ENCODE data around the gene YTHDF1.

YTHDF1 gene

GRCh38 chr20:63216041-63216848 is at the start of gene YTHDF1:
TSS of gene YTHDF1 (minus strand) at chr20:63216131. CDS start at chr20:63215892, 239 bp downstream.
- in situ Hi-C loops (cut with MboI; ENCODE audit: low sequenced_read_pairs) = no loop called here
- H3K27me3 ChIP-seq (ENCODE audit: low read depth) = peaks cover 9% of the 10 kb centered on the region; the same call in 1 of the 2 replicates
- DNase-seq (ENCODE audit: low spot score in 2 of 2) = peak; percentile 89 to 97
- peaks cover 15% of the 10 kb centered on the region for H3K4me1 ChIP-seq
- no peaks in the 10 kb centered on the region for H3K9me3 ChIP-seq
- H3K36me3 ChIP-seq (replicated peaks) = peaks cover 44% of the 10 kb centered on the region
- H3K4me3 ChIP-seq = peak within 1 kb of the TSS; percentile 66

- Histone ChIP-seq H3K9me3 (no peaks in the 10 kb centered on the region), H3K4me1 (no peaks in the 10 kb centered on the region), H3K27me3 (ENCODE audit: low read depth) (peaks cover 59% of the 10 kb centered on the region), H3K4me3 (no peak overlapping the region), H3K36me3 (replicated peaks) (no peaks in the 10 kb centered on the region)
- DNase-seq (ENCODE audit: low spot score in 2 of 2) = no peak
- in situ Hi-C loops (cut with MboI; ENCODE audit: low sequenced_read_pairs) = no loop called here
Measured at GRCh38 chr20:63264519-63264918, 48.6 kb upstream of the YTHDF1 start.

GRCh38 chr20:63264000-63264399 is 48.1 kb upstream of the YTHDF1 start:
- in situ Hi-C loops (cut with MboI; ENCODE audit: low sequenced_read_pairs) = no loop called here
- H3K4me1 ChIP-seq = no peaks in the 10 kb centered on the region
- no peak overlapping the region for H3K4me3 ChIP-seq

GRCh38 chr20:63262836-63263235 is 46.9 kb upstream of the YTHDF1 start:
- H3K36me3 ChIP-seq (replicated peaks) = no peaks in the 10 kb centered on the region
- H3K27me3 ChIP-seq (ENCODE audit: low read depth) = peaks cover 74% of the 10 kb centered on the region
- no peaks in the 10 kb centered on the region for H3K9me3 ChIP-seq
- DNase-seq (ENCODE audit: low spot score in 2 of 2) = no peak
- no peaks in the 10 kb centered on the region for H3K4me1 ChIP-seq
- in situ Hi-C loops (cut with MboI; ENCODE audit: low sequenced_read_pairs) = no loop called here
- no peak overlapping the region for H3K4me3 ChIP-seq

More at GRCh38 chr20:63264000-63264399, 48.1 kb upstream of the YTHDF1 start:
- no peaks in the 10 kb centered on the region for H3K9me3 ChIP-seq
- H3K27me3 ChIP-seq (ENCODE audit: low read depth) = peaks cover 63% of the 10 kb centered on the region
- no peaks in the 10 kb centered on the region for H3K36me3 ChIP-seq (replicated peaks)
- DNase-seq (ENCODE audit: low spot score in 2 of 2) = no peak

GRCh38 chr20:63261795-63262528 is 46.0 kb upstream of the YTHDF1 start:
- Histone ChIP-seq H3K9me3 (no peaks in the 10 kb centered on the region), H3K4me3 (no peak overlapping the region), H3K27me3 (ENCODE audit: low read depth) (peaks cover 74% of the 10 kb centered on the region), H3K36me3 (replicated peaks) (no peaks in the 10 kb centered on the region), H3K4me1 (no peaks in the 10 kb centered on the region)
- no peak for DNase-seq (ENCODE audit: low spot score in 2 of 2)
- in situ Hi-C loops (cut with MboI; ENCODE audit: low sequenced_read_pairs) = no loop called here

- Histone ChIP-seq H3K27me3 (ENCODE audit: low read depth) (peaks cover 80% of the 10 kb centered on the region), H3K9me3 (no peaks in the 10 kb centered on the region), H3K4me3 (no peak overlapping the region), H3K4me1 (no peaks in the 10 kb centered on the region), H3K36me3 (replicated peaks) (no peaks in the 10 kb centered on the region)
- DNase-seq (ENCODE audit: low spot score in 2 of 2) = no peak
- in situ Hi-C loops (cut with MboI; ENCODE audit: low sequenced_read_pairs) = no loop called here
Measured at GRCh38 chr20:63261060-63261794, 45.3 kb upstream of the YTHDF1 start.

GRCh38 chr20:63260521-63260920 is 44.6 kb upstream of the YTHDF1 start:
- H3K4me1 ChIP-seq = no peaks in the 10 kb centered on the region
- peaks cover 80% of the 10 kb centered on the region for H3K27me3 ChIP-seq (ENCODE audit: low read depth)
- in situ Hi-C loops (cut with MboI; ENCODE audit: low sequenced_read_pairs) = no loop called here
- no peaks in the 10 kb centered on the region for H3K9me3 ChIP-seq
- no peak overlapping the region for H3K4me3 ChIP-seq
- H3K36me3 ChIP-seq (replicated peaks) = no peaks in the 10 kb centered on the region
- DNase-seq (ENCODE audit: low spot score in 2 of 2) = no peak

- H3K36me3 ChIP-seq (replicated peaks) = no peaks in the 10 kb centered on the region
- H3K4me3 ChIP-seq = no peak overlapping the region
- H3K4me1 ChIP-seq = no peaks in the 10 kb centered on the region
- in situ Hi-C loops (cut with MboI; ENCODE audit: low sequenced_read_pairs) = no loop called here
- peaks cover 80% of the 10 kb centered on the region for H3K27me3 ChIP-seq (ENCODE audit: low read depth)
- no peaks in the 10 kb centered on the region for H3K9me3 ChIP-seq
- no peak for DNase-seq (ENCODE audit: low spot score in 2 of 2)
Measured at GRCh38 chr20:63259734-63260460, 44.0 kb upstream of the YTHDF1 start.

GRCh38 chr20:63258781-63259180 is 42.9 kb upstream of the YTHDF1 start:
- H3K9me3 ChIP-seq = no peaks in the 10 kb centered on the region
- no peak for DNase-seq (ENCODE audit: low spot score in 2 of 2)
- peaks cover 79% of the 10 kb centered on the region for H3K27me3 ChIP-seq (ENCODE audit: low read depth)
- H3K4me1 ChIP-seq = no peaks in the 10 kb centered on the region
- H3K4me3 ChIP-seq = no peak overlapping the region
- H3K36me3 ChIP-seq (replicated peaks) = no peaks in the 10 kb centered on the region
- in situ Hi-C loops (cut with MboI; ENCODE audit: low sequenced_read_pairs) = no loop called here

- Histone ChIP-seq H3K4me1 (no peaks in the 10 kb centered on the region), H3K36me3 (replicated peaks) (no peaks in the 10 kb centered on the region), H3K27me3 (ENCODE audit: low read depth) (peaks cover 79% of the 10 kb centered on the region), H3K4me3 (no peak overlapping the region), H3K9me3 (no peaks in the 10 kb centered on the region)
- in situ Hi-C loops (cut with MboI; ENCODE audit: low sequenced_read_pairs) = no loop called here
- DNase-seq (ENCODE audit: low spot score in 2 of 2) = no peak
Measured at GRCh38 chr20:63257629-63258028, 41.7 kb upstream of the YTHDF1 start.

- no peak for DNase-seq (ENCODE audit: low spot score in 2 of 2)
- in situ Hi-C loops (cut with MboI; ENCODE audit: low sequenced_read_pairs) = no loop called here
- Histone ChIP-seq H3K27me3 (ENCODE audit: low read depth) (peaks cover 83% of the 10 kb centered on the region), H3K36me3 (replicated peaks) (no peaks in the 10 kb centered on the region), H3K9me3 (no peaks in the 10 kb centered on the region), H3K4me1 (no peaks in the 10 kb centered on the region), H3K4me3 (no peak overlapping the region)
Measured at GRCh38 chr20:63256954-63257353, 41.0 kb upstream of the YTHDF1 start.

GRCh38 chr20:63255931-63256704 is 40.2 kb upstream of the YTHDF1 start:
- Histone ChIP-seq H3K4me1 (no peaks in the 10 kb centered on the region), H3K9me3 (no peaks in the 10 kb centered on the region), H3K4me3 (no peak overlapping the region), H3K27me3 (ENCODE audit: low read depth) (peaks cover 80% of the 10 kb centered on the region), H3K36me3 (replicated peaks) (no peaks in the 10 kb centered on the region)
- DNase-seq (ENCODE audit: low spot score in 2 of 2) = no peak
- in situ Hi-C loops (cut with MboI; ENCODE audit: low sequenced_read_pairs) = no loop called here
